Calu3 (cell line): ENCODE results near the gene NDUFB10. TPM values are rescaled to one million over a fixed set of nuclear protein-coding genes. Genes with fewer than 3 reads are reported as not detected.
"Not testable (repeated sequence)": the region's sequence is repeated elsewhere in the genome, so short reads cannot be mapped to it uniquely, and the experiment has no call there.

Experiments
- BruUV-seq: library from RNA; stranded (reverse); fragments of 400-500 nt; replicated peaks from 2 replicates; lab custom pipeline; 2021; lab: Mats Ljungman, UMichigan
- CTCF ChIA-PET: fragments of 300-600 bp; sonication (Branson Sonifier 250); formaldehyde crosslinking; loops from one replicate; lab custom pipeline; 2022; ENCODE audit warnings: antibody characterized with exemption; lab: Charles Lee
- DNase-seq: peaks from one replicate; pipeline ENCODE4 v3.0.0; 2022
- H3K27ac Mint-ChIP-seq: one replicate; pipeline ENCODE4 v1.8.0; 2022; ENCODE audit warnings: mixed read lengths; ENCODE audit not compliant: unreplicated experiment
- H3K27me3 Mint-ChIP-seq: one replicate; pipeline ENCODE4 v1.8.0; 2022; ENCODE audit warnings: mixed read lengths; ENCODE audit not compliant: unreplicated experiment
- H3K36me3 Mint-ChIP-seq: one replicate; pipeline ENCODE4 v1.8.0; 2022; ENCODE audit warnings: mild to moderate bottlenecking, moderate library complexity, mixed read lengths; ENCODE audit not compliant: insufficient read depth, unreplicated experiment
- H3K4me1 Mint-ChIP-seq: one replicate; pipeline ENCODE4 v1.8.0; 2022; ENCODE audit warnings: mild to moderate bottlenecking, low read depth, mixed read lengths; ENCODE audit not compliant: unreplicated experiment
- H3K4me3 Mint-ChIP-seq: one replicate; pipeline ENCODE4 v1.8.0; 2022; ENCODE audit warnings: mild to moderate bottlenecking, low read depth, moderate library complexity, mixed read lengths; ENCODE audit not compliant: unreplicated experiment
- H3K9me3 Mint-ChIP-seq: one replicate; pipeline ENCODE4 v1.8.0; 2022; ENCODE audit warnings: low read depth, mixed read lengths; ENCODE audit not compliant: unreplicated experiment
- intact Hi-C: fragments of 100-400 bp; cut with micrococcal nuclease; formaldehyde crosslinking; loops from one replicate; pipeline ENCODE4 v1.10.0; 2022; ENCODE audit not compliant: unreplicated experiment
- total RNA-seq: library from RNA; stranded (reverse); gene quantifications from 2 replicates; pipeline ENCODE4 v1.2.3, GENCODE V29; 2022
- TF ChIP-seq, protein P1 (sequence below): fragments of 200-600 bp; IDR thresholded peaks from one replicate; pipeline ENCODE4 v1.8.0; 2022; ENCODE audit warnings: antibody characterized with exemption; ENCODE audit not compliant: unreplicated experiment

NDUFB10 gene
- total RNA-seq, 1 experiment from 2014 or later: 148 TPM

DNA sequence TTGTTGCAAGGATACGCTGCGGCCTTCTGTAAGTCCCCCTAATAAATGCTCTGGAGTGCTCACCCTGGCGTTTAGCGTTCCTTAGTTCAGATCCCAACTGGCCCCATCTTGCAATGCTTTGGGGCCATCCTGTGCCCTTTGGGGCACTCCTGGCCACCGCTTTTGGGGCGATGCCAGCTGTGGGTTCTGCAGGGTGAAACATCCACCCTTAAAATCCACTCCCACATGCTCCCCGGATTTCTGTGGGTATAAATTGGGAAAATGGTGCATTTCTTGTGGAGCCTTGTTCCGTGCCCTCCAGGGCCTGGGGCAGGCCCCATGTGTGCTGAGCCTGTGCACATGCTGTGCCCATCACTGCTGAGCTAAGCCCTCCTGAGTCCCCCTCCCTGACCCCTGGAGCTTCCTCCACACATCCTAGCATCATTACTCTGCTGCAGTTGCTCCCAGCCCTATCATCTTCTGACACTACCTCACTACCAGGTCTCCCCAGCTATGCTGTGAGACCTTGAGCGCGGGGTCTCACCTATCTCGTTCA is 22.3 kb upstream of the NDUFB10 start:
- Mint-ChIP-seq H3K4me3 (no peak overlapping the region), H3K27ac (peak overlapping the region; percentile 27), H3K4me1 (peaks cover 8% of the 10 kb centered on the region), H3K9me3 (no peaks in the 10 kb centered on the region), H3K27me3 (no peaks in the 10 kb centered on the region), H3K36me3 (peaks cover 10% of the 10 kb centered on the region)
- TF ChIP-seq, protein P1, sequence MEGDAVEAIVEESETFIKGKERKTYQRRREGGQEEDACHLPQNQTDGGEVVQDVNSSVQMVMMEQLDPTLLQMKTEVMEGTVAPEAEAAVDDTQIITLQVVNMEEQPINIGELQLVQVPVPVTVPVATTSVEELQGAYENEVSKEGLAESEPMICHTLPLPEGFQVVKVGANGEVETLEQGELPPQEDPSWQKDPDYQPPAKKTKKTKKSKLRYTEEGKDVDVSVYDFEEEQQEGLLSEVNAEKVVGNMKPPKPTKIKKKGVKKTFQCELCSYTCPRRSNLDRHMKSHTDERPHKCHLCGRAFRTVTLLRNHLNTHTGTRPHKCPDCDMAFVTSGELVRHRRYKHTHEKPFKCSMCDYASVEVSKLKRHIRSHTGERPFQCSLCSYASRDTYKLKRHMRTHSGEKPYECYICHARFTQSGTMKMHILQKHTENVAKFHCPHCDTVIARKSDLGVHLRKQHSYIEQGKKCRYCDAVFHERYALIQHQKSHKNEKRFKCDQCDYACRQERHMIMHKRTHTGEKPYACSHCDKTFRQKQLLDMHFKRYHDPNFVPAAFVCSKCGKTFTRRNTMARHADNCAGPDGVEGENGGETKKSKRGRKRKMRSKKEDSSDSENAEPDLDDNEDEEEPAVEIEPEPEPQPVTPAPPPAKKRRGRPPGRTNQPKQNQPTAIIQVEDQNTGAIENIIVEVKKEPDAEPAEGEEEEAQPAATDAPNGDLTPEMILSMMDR: no peak
- BruUV-seq: no TSS peak
- intact Hi-C loops: no loop called here
- DNase-seq: no peak
- CTCF ChIA-PET: no interaction called here

DNA sequence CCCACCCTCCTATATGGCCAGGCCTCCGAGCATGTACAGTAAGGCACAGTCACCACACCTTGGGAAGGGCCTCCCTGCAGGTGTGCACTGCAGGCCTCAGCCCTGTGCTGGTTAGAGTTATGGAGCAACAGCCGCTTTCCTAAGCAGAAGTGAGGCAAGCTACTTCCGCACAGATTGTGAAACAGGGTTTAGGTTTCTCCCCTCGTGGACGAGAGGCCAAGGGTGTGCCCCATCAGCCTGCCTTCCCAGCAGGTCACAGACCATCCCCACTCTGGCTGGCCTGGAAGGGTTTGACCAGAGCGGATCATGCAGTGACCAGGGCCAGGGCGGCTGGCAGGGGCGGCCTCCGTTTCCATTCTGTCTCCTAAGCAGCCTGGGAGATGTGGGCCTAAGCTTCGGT is 21.0 kb upstream of the NDUFB10 start:
- intact Hi-C loops: no loop called here
- CTCF ChIA-PET: no interaction called here
- no peaks in the 10 kb centered on the region for H3K9me3 Mint-ChIP-seq
- no peaks in the 10 kb centered on the region for H3K27me3 Mint-ChIP-seq
- H3K27ac Mint-ChIP-seq: no peak overlapping the region
- BruUV-seq: no TSS peak
- H3K4me3 Mint-ChIP-seq: no peak overlapping the region
- no peak for DNase-seq
- peaks cover 23% of the 10 kb centered on the region for H3K36me3 Mint-ChIP-seq
- H3K4me1 Mint-ChIP-seq: peaks cover 8% of the 10 kb centered on the region
- TF ChIP-seq, protein P1: no peak

DNA sequence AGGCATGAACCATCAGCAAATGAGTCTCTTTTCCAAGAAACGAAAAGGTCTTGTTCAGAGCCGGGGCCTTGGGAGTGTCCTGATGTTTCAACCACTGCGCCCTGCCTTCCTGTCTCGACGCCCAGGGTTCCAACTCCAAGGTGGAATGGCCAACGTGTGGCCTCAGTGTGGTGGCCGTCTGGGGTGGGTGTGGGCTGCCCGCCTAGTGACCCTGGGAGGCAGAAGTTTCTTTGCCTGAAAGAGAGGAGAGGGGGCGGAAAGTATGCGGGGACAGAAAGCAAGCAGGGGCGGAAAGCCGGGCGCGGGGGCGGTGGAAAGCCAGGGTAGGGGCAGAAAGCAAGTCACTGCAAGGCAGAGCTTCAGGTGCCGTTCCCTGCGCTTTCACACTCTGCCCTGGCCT is 20.4 kb upstream of the NDUFB10 start:
- Mint-ChIP-seq H3K4me3 (no peak overlapping the region), H3K36me3 (peaks cover 28% of the 10 kb centered on the region), H3K9me3 (no peaks in the 10 kb centered on the region), H3K4me1 (peaks cover 8% of the 10 kb centered on the region), H3K27me3 (no peaks in the 10 kb centered on the region), H3K27ac (no peak overlapping the region)
- intact Hi-C loops: no loop called here
- no peak for DNase-seq
- TF ChIP-seq, protein P1: no peak
- BruUV-seq: no TSS peak
- CTCF ChIA-PET: no interaction called here

DNA sequence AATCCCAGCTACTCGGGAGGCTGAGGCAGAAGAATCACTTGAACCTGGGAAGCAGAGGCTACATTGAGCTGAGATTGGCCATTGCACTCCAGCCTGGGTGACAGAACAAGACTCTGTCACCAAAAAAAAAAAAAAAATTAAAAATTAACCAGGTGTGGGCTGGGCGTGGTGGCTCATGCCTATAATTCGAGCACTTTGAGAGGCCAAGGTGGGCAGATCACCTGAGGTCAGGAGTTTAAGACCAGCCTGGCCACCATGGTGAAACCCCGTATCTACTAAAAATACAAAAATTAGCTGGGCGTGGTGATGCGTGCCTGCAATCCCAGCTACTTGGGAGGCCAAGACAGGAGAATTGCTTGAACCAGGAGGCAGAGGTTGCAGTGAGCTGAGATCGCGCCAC is 19.5 kb upstream of the NDUFB10 start:
- H3K4me1 Mint-ChIP-seq, H3K27me3 Mint-ChIP-seq, DNase-seq, BruUV-seq, intact Hi-C loops, H3K9me3 Mint-ChIP-seq, H3K27ac Mint-ChIP-seq, H3K4me3 Mint-ChIP-seq: not testable (repeated sequence)
- peaks cover 35% of the 10 kb centered on the region for H3K36me3 Mint-ChIP-seq
- CTCF ChIA-PET: interaction anchor here (0.6 to 0.7 kb wide), 3 partner anchors 66 to 113 kb away, joined by 3 to 5 read pairs (median 4); partner anchors contain the start of gene FAHD1
